GM23338 (cell line): Measurements from ENCODE around the gene CPLX4. TPM values are rescaled to one million over a fixed set of nuclear protein-coding genes. Genes with fewer than 3 reads are reported as not detected.

Experiments
- ATAC-seq: fragments of 200-7000 bp; cut with Tn5 transposase; 3 replicates; pipeline ENCODE4 v1.9.1; 2020
- DNase-seq: peaks from one replicate; pipeline ENCODE4 v3.0.0-alpha.2; 2015; ENCODE audit warnings: low spot score
- H2AFZ ChIP-seq: fragments of 200-600 bp; sonication (generic); 2 replicates; pipeline ENCODE4 v1.8.0; 2016; ENCODE audit warnings: antibody characterized with exemption, mild to moderate bottlenecking, moderate library complexity
- H3F3A ChIP-seq: fragments of 200-600 bp; sonication (generic); replicated peaks from 2 replicates; pipeline ENCODE4 v1.8.0; 2017; ENCODE audit warnings: antibody characterized with exemption, mixed run types, low read depth
- H3K27ac ChIP-seq: fragments of 200-600 bp; sonication (generic); 2 replicates; pipeline ENCODE4 v1.6.1; 2016; ENCODE audit warnings: low read depth
- H3K27me3 ChIP-seq: fragments of 200-600 bp; sonication (generic); 2 replicates; pipeline ENCODE4 v1.8.0; 2016; ENCODE audit warnings: mild to moderate bottlenecking, mixed run types, moderate library complexity; ENCODE audit not compliant: insufficient read depth
- H3K36me3 ChIP-seq: fragments of 200-600 bp; sonication (generic); 2 replicates; pipeline ENCODE4 v1.8.0; 2016; ENCODE audit warnings: mild to moderate bottlenecking; ENCODE audit not compliant: insufficient read depth
- H3K4me1 ChIP-seq: fragments of 200-600 bp; sonication (generic); 2 replicates; pipeline ENCODE4 v1.8.0; 2016; ENCODE audit warnings: mild to moderate bottlenecking, moderate library complexity; ENCODE audit not compliant: insufficient read depth
- H3K4me2 ChIP-seq: fragments of 200-600 bp; sonication (generic); 2 replicates; pipeline ENCODE4 v1.7.1; 2017; ENCODE audit warnings: mixed run types
- H3K4me3 ChIP-seq: fragments of 200-600 bp; sonication (generic); 2 replicates; pipeline ENCODE4 v1.6.1; 2016; ENCODE audit warnings: mixed run types
- H3K79me2 ChIP-seq: fragments of 200-600 bp; sonication (generic); replicated peaks from 2 replicates; pipeline ENCODE4 v1.8.0; 2017; ENCODE audit warnings: mild to moderate bottlenecking; ENCODE audit not compliant: insufficient read depth
- H3K9me2 ChIP-seq: fragments of 200-600 bp; sonication (generic); 2 replicates; pipeline ENCODE4 v1.8.0; 2017; ENCODE audit not compliant: insufficient read depth
- H4K20me1 ChIP-seq: fragments of 200-600 bp; sonication (generic); replicated peaks from 2 replicates; pipeline ENCODE4 v1.8.0; 2017; ENCODE audit warnings: mild to moderate bottlenecking; ENCODE audit not compliant: insufficient read depth
- H3K27ac Mint-ChIP-seq: 2 replicates; pipeline ENCODE4 v1.8.0; 2020; ENCODE audit warnings: inconsistent platforms, mild to moderate bottlenecking, moderate library complexity, mixed read lengths
- H3K27me3 Mint-ChIP-seq: 3 replicates; pipeline ENCODE4 v1.8.0; 2022; ENCODE audit warnings: low read depth, mild to moderate bottlenecking, moderate library complexity, mixed read lengths, inconsistent platforms; ENCODE audit not compliant: insufficient read depth, poor library complexity
- H3K36me3 Mint-ChIP-seq: 3 replicates; pipeline ENCODE4 v1.8.0; 2021; ENCODE audit warnings: low read depth, mild to moderate bottlenecking, inconsistent platforms, moderate library complexity, mixed read lengths
- H3K4me1 Mint-ChIP-seq: 3 replicates; pipeline ENCODE4 v1.8.0; 2020; ENCODE audit warnings: mild to moderate bottlenecking, inconsistent platforms, mixed read lengths
- H3K4me3 Mint-ChIP-seq: 3 replicates; pipeline ENCODE4 v1.8.0; 2021; ENCODE audit warnings: moderate library complexity, mild to moderate bottlenecking, inconsistent platforms, mixed read lengths
- H3K9me3 Mint-ChIP-seq: 3 replicates; pipeline ENCODE4 v1.8.0; 2020; ENCODE audit warnings: moderate library complexity, mild to moderate bottlenecking, inconsistent platforms, mixed read lengths
- CREB1 ChIP-seq: fragments of 250-450 bp; sonication (Bioruptor Pico); IDR thresholded peaks from 2 replicates; pipeline ENCODE4 v1.5.0; 2020; ENCODE audit warnings: low read depth, mild to moderate bottlenecking, moderate library complexity
- EZH2 ChIP-seq: fragments of 200-600 bp; sonication (generic); IDR thresholded peaks from one replicate; pipeline ENCODE4 v1.8.0; 2017; ENCODE audit warnings: antibody characterized with exemption, mild to moderate bottlenecking, low read depth; ENCODE audit not compliant: unreplicated experiment
- EZH2phosphoT487 ChIP-seq: fragments of 200-600 bp; sonication (generic); IDR thresholded peaks from one replicate; pipeline ENCODE4 v1.8.1; 2018; ENCODE audit warnings: antibody characterized with exemption; ENCODE audit not compliant: unreplicated experiment
- JUNB ChIP-seq: IDR thresholded peaks from one replicate; pipeline ENCODE4 v1.6.1; 2016; ENCODE audit warnings: antibody characterized with exemption; ENCODE audit not compliant: unreplicated experiment
- NANOG ChIP-seq: IDR thresholded peaks from 2 replicates; pipeline ENCODE4 v1.6.1; 2016; ENCODE audit warnings: antibody characterized with exemption, borderline replicate concordance
- POLR2AphosphoS5 ChIP-seq: IDR thresholded peaks from 2 replicates; pipeline ENCODE4 v1.6.1; 2016; ENCODE audit warnings: antibody characterized with exemption, low read depth
- REST ChIP-seq: IDR thresholded peaks from one replicate; pipeline ENCODE4 v1.6.1; 2018; ENCODE audit warnings: antibody characterized with exemption; ENCODE audit not compliant: unreplicated experiment
- STAT1 ChIP-seq: IDR thresholded peaks from one replicate; pipeline ENCODE4 v1.6.1; 2016; ENCODE audit warnings: antibody characterized with exemption; ENCODE audit not compliant: unreplicated experiment
- ZNF114 ChIP-seq: fragments of 250-450 bp; sonication (Bioruptor Pico); IDR thresholded peaks from 2 replicates; pipeline ENCODE4 v1.5.0; 2020; ENCODE audit warnings: mild to moderate bottlenecking, moderate library complexity
- ZNF331 ChIP-seq: fragments of 250-450 bp; sonication (Bioruptor Pico); IDR thresholded peaks from 2 replicates; pipeline ENCODE4 v1.5.0; 2020; ENCODE audit warnings: low read depth, mild to moderate bottlenecking, moderate library complexity
- polyA plus RNA-seq: library from polyadenylated mRNA; unstranded; fragments of >200 nt; fragmentation: Nextera tagmentation; extraction: Ambion mirVana; gene quantifications from 2 replicates; pipeline ENCODE4 v1.2.1, GENCODE V29; 2016
- total RNA-seq: library from RNA; depleted of rRNA; stranded (reverse); fragments of >200 nt; shearing (Covaris generic); gene quantifications from 2 replicates; pipeline ENCODE4 v1.2.3, GENCODE V29; 2014
- TF ChIP-seq, protein P1 (sequence below): fragments of 250-450 bp; sonication (Bioruptor Pico); IDR thresholded peaks from 2 replicates; pipeline ENCODE4 v1.5.0; 2020; ENCODE audit warnings: mild to moderate bottlenecking, moderate library complexity
- TF ChIP-seq, protein P2 (sequence below), 2 experiments: fragments of 200-600 bp in 1 of 2; sonication (generic) in 1 of 2; conservative IDR thresholded peaks; 2 replicates each; pipeline versions ENCODE4 v1.5.1 to v1.6.1; 2016 to 2017; ENCODE audit warnings: antibody characterized with exemption in 2 of 2, low read depth in 2 of 2, mild to moderate bottlenecking in 2 of 2, moderate library complexity in 1 of 2
- TF ChIP-seq, protein P3 (sequence below): IDR thresholded peaks from 2 replicates; pipeline ENCODE4 v1.6.1; 2016; ENCODE audit warnings: antibody characterized with exemption

Gene CPLX4
- total and polyA plus RNA-seq, 2 experiments from 2014 or later: not detected

DNA sequence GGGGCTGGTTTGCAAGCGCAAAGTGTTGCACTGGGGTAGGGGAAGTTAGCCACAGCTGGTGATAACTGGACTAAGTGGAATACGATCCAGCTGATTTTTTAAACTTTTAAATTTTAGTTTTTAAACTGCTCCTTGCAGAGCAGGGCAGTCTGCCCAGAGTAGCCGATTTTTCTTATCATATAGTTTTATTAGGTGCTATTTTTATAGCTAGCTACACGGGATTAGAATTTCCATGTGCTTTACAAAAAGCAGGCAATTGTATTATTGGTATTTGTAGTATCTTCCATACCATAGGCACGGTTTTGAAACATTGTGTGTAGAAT is 9.6 kb downstream of the CPLX4 start:
- Histone ChIP-seq H2AFZ (peak overlapping the region; percentile 82), H3K4me3 (peak overlapping the region; percentile 56), H4K20me1 (no peaks in the 10 kb centered on the region), H3K79me2 (no peaks in the 10 kb centered on the region), H3K27ac (no peak overlapping the region), H3K9me2 (no peaks in the 10 kb centered on the region), H3K4me1 (no peaks in the 10 kb centered on the region), H3F3A (no peaks in the 10 kb centered on the region), H3K36me3 (no peaks in the 10 kb centered on the region), H3K4me2 (peak overlapping the region; percentile 83), H3K27me3 (peaks cover 18% of the 10 kb centered on the region)
- ATAC-seq (no peak), DNase-seq (no peak)
- TF ChIP-seq, protein P1, sequence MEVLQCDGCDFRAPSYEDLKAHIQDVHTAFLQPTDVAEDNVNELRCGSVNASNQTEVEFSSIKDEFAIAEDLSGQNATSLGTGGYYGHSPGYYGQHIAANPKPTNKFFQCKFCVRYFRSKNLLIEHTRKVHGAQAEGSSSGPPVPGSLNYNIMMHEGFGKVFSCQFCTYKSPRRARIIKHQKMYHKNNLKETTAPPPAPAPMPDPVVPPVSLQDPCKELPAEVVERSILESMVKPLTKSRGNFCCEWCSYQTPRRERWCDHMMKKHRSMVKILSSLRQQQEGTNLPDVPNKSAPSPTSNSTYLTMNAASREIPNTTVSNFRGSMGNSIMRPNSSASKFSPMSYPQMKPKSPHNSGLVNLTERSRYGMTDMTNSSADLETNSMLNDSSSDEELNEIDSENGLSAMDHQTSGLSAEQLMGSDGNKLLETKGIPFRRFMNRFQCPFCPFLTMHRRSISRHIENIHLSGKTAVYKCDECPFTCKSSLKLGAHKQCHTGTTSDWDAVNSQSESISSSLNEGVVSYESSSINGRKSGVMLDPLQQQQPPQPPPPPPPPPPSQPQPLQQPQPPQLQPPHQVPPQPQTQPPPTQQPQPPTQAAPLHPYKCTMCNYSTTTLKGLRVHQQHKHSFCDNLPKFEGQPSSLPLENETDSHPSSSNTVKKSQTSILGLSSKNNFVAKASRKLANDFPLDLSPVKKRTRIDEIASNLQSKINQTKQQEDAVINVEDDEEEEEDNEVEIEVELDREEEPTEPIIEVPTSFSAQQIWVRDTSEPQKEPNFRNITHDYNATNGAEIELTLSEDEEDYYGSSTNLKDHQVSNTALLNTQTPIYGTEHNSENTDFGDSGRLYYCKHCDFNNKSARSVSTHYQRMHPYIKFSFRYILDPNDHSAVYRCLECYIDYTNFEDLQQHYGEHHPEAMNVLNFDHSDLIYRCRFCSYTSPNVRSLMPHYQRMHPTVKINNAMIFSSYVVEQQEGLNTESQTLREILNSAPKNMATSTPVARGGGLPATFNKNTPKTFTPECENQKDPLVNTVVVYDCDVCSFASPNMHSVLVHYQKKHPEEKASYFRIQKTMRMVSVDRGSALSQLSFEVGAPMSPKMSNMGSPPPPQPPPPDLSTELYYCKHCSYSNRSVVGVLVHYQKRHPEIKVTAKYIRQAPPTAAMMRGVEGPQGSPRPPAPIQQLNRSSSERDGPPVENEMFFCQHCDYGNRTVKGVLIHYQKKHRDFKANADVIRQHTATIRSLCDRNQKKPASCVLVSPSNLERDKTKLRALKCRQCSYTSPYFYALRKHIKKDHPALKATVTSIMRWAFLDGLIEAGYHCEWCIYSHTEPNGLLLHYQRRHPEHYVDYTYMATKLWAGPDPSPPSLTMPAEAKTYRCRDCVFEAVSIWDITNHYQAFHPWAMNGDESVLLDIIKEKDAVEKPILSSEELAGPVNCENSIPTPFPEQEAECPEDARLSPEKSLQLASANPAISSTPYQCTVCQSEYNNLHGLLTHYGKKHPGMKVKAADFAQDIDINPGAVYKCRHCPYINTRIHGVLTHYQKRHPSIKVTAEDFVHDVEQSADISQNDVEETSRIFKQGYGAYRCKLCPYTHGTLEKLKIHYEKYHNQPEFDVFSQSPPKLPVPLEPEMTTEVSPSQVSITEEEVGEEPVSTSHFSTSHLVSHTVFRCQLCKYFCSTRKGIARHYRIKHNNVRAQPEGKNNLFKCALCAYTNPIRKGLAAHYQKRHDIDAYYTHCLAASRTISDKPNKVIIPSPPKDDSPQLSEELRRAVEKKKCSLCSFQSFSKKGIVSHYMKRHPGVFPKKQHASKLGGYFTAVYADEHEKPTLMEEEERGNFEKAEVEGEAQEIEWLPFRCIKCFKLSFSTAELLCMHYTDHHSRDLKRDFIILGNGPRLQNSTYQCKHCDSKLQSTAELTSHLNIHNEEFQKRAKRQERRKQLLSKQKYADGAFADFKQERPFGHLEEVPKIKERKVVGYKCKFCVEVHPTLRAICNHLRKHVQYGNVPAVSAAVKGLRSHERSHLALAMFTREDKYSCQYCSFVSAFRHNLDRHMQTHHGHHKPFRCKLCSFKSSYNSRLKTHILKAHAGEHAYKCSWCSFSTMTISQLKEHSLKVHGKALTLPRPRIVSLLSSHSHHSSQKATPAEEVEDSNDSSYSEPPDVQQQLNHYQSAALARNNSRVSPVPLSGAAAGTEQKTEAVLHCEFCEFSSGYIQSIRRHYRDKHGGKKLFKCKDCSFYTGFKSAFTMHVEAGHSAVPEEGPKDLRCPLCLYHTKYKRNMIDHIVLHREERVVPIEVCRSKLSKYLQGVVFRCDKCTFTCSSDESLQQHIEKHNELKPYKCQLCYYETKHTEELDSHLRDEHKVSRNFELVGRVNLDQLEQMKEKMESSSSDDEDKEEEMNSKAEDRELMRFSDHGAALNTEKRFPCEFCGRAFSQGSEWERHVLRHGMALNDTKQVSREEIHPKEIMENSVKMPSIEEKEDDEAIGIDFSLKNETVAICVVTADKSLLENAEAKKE (CRISPR knock-in tag): no peak
- TF ChIP-seq, protein P2, sequence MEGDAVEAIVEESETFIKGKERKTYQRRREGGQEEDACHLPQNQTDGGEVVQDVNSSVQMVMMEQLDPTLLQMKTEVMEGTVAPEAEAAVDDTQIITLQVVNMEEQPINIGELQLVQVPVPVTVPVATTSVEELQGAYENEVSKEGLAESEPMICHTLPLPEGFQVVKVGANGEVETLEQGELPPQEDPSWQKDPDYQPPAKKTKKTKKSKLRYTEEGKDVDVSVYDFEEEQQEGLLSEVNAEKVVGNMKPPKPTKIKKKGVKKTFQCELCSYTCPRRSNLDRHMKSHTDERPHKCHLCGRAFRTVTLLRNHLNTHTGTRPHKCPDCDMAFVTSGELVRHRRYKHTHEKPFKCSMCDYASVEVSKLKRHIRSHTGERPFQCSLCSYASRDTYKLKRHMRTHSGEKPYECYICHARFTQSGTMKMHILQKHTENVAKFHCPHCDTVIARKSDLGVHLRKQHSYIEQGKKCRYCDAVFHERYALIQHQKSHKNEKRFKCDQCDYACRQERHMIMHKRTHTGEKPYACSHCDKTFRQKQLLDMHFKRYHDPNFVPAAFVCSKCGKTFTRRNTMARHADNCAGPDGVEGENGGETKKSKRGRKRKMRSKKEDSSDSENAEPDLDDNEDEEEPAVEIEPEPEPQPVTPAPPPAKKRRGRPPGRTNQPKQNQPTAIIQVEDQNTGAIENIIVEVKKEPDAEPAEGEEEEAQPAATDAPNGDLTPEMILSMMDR (conservative IDR thresholded peaks at IDR 0.05; ENCODE audit: low read depth in 2 of 2): no peak
- no peak for TF ChIP-seq STAT1
- TF ChIP-seq, protein P3, sequence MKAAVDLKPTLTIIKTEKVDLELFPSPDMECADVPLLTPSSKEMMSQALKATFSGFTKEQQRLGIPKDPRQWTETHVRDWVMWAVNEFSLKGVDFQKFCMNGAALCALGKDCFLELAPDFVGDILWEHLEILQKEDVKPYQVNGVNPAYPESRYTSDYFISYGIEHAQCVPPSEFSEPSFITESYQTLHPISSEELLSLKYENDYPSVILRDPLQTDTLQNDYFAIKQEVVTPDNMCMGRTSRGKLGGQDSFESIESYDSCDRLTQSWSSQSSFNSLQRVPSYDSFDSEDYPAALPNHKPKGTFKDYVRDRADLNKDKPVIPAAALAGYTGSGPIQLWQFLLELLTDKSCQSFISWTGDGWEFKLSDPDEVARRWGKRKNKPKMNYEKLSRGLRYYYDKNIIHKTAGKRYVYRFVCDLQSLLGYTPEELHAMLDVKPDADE: no peak
- no peak for TF ChIP-seq EZH2
- TF ChIP-seq NANOG: no peak
- TF ChIP-seq CREB1: no peak
- TF ChIP-seq ZNF114 (CRISPR knock-in tag): no peak
- TF ChIP-seq EZH2phosphoT487: no peak
- no peak for TF ChIP-seq POLR2AphosphoS5
- TF ChIP-seq ZNF331: no peak
- no peak for TF ChIP-seq JUNB
- no peak for TF ChIP-seq REST
- Mint-ChIP-seq H3K36me3 (no peaks in the 10 kb centered on the region), H3K4me1 (no peaks in the 10 kb centered on the region), H3K27me3 (peaks cover 4% of the 10 kb centered on the region), H3K9me3 (no peaks in the 10 kb centered on the region), H3K4me3 (peak overlapping the region; percentile 58; the same call in 2 of the 3 replicates), H3K27ac (no peak overlapping the region)
